Measurements from ENCODE around the gene GPR78.

DNA sequence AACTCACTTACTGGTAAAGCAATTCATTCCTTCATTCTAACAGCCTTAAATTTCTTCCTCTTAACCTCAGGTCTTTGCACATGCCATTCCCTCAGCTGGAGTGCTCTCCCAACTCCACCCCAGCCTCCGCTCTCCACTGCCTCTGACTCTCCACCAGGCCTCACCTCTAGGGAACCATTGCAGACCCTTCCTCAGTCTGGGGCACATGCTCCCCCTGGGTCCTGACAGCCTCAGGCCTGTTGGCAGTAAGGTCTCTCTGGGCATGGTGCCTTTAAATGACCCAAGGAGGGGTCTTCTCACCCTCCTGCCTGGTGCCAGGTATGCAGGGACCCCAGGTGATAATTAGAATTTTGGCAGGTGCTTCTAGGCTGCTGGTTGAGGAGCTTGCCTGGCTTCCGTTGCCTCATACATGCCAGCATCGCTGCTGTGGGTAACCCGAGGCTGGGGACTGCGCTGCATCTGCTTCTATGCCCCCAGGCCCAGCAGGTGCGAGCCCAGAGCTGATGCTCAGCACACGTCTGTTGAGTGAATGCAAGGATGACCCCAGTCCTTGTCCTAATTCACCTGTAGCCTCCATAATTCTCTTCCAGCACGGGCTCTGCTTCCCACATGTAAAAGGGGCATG, 27.5 kb upstream of the GPR78 start:
- TF ChIP-seq, protein P1, sequence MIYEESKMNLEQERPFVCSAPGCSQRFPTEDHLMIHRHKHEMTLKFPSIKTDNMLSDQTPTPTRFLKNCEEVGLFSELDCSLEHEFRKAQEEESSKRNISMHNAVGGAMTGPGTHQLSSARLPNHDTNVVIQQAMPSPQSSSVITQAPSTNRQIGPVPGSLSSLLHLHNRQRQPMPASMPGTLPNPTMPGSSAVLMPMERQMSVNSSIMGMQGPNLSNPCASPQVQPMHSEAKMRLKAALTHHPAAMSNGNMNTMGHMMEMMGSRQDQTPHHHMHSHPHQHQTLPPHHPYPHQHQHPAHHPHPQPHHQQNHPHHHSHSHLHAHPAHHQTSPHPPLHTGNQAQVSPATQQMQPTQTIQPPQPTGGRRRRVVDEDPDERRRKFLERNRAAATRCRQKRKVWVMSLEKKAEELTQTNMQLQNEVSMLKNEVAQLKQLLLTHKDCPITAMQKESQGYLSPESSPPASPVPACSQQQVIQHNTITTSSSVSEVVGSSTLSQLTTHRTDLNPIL (CRISPR knock-in tag; IDR thresholded peaks at IDR 0.05; ENCODE audit: low read depth) = no peak
- TF ChIP-seq ESRRG (CRISPR knock-in tag; IDR thresholded peaks at IDR 0.05) (no peak), RARB (CRISPR knock-in tag; IDR thresholded peaks at IDR 0.05) (no peak), PPARA (CRISPR knock-in tag; IDR thresholded peaks at IDR 0.05; ENCODE audit: borderline replicate concordance) (no peak)
